GM19099 (cell line): ENCODE data around the gene ATP2A3.

Experiments used
- POLR2A ChIP-seq: IDR thresholded peaks from 3 replicates; pipeline ENCODE4 v1.6.1; 2011; ENCODE audit warnings: low read depth; ENCODE audit not compliant: insufficient read length; ENCODE audit errors: extremely low read depth

Gene ATP2A3

GRCh38 chr17:3892095-3892998 is 71.9 kb downstream of the ATP2A3 start:
- TF ChIP-seq POLR2A: no peak

GRCh38 chr17:3891626-3892094 is 72.6 kb downstream of the ATP2A3 start:
- TF ChIP-seq POLR2A: no peak

- no peak for TF ChIP-seq POLR2A
These were observed 73.4 kb downstream of the ATP2A3 start for GRCh38 chr17:3890878-3891219.

- TF ChIP-seq POLR2A: no peak
These were observed 74.0 kb downstream of the ATP2A3 start for GRCh38 chr17:3890082-3890877.

- TF ChIP-seq POLR2A: no peak
These were observed 74.8 kb downstream of the ATP2A3 start for GRCh38 chr17:3889325-3890012.

- TF ChIP-seq POLR2A: no peak
These were observed 75.7 kb downstream of the ATP2A3 start for GRCh38 chr17:3888343-3889171.

- TF ChIP-seq POLR2A: no peak
These were observed 76.4 kb downstream of the ATP2A3 start for GRCh38 chr17:3887804-3888203.

- no peak for TF ChIP-seq POLR2A
These were observed 76.8 kb downstream of the ATP2A3 start for GRCh38 chr17:3887394-3887793.

GRCh38 chr17:3886776-3887175 is 77.5 kb downstream of the ATP2A3 start:
- TF ChIP-seq POLR2A: no peak

- TF ChIP-seq POLR2A: no peak
These were observed 78.3 kb downstream of the ATP2A3 start for GRCh38 chr17:3885970-3886369.

GRCh38 chr17:3885271-3885670 is 79.0 kb downstream of the ATP2A3 start:
- TF ChIP-seq POLR2A: no peak

- TF ChIP-seq POLR2A: no peak
These were observed 80.0 kb downstream of the ATP2A3 start for GRCh38 chr17:3884188-3884587.

- no peak for TF ChIP-seq POLR2A
These were observed 82.0 kb downstream of the ATP2A3 start for GRCh38 chr17:3882276-3882675.

- TF ChIP-seq POLR2A: no peak
These were observed 83.3 kb downstream of the ATP2A3 start for GRCh38 chr17:3880983-3881382.
